Measurements from ENCODE around the gene FABP6.
A peak's percentile ranks its signal among the peaks of the same experiment; 100 is the strongest.
"Not testable (repeated sequence)": the region's sequence is repeated elsewhere in the genome, so short reads cannot be mapped to it uniquely, and the experiment has no call there.

FABP6 gene

GRCh38 chr5:160219356-160219755 lies 9.9 kb upstream of the FABP6 start:
- no peak for DNase-seq (ENCODE audit: low read depth in 2 of 3, low spot score in 1 of 3)

- DNase-seq (ENCODE audit: low read depth in 2 of 3, low spot score in 1 of 3): no peak
These were observed 8.2 kb upstream of the FABP6 start for GRCh38 chr5:160221082-160221481.

GRCh38 chr5:160227012-160227411 lies 2.3 kb upstream of the FABP6 start:
- DNase-seq (ENCODE audit: low read depth in 2 of 3, low spot score in 1 of 3): no peak

GRCh38 chr5:160230686-160231527 lies 1.6 kb downstream of the FABP6 start:
- peak in 1 of 3 donors; percentile 2 for DNase-seq (ENCODE audit: low read depth in 2 of 3, low spot score in 1 of 3)

- no peak for DNase-seq (ENCODE audit: low read depth in 2 of 3, low spot score in 1 of 3)
These were observed 2.6 kb downstream of the FABP6 start for GRCh38 chr5:160231783-160232342.

GRCh38 chr5:160233215-160233614 lies 3.9 kb downstream of the FABP6 start:
- no peak for DNase-seq (ENCODE audit: low read depth in 2 of 3, low spot score in 1 of 3)

GRCh38 chr5:160235731-160236130 lies 6.4 kb downstream of the FABP6 start:
- no peak for DNase-seq (ENCODE audit: low read depth in 2 of 3, low spot score in 1 of 3)

GRCh38 chr5:160237571-160238093 lies 8.3 kb downstream of the FABP6 start:
- no peak for DNase-seq (ENCODE audit: low read depth in 2 of 3, low spot score in 1 of 3)

GRCh38 chr5:160240350-160240749 lies 11.0 kb downstream of the FABP6 start:
- no peak for DNase-seq (ENCODE audit: low read depth in 2 of 3, low spot score in 1 of 3)

- no peak for DNase-seq (ENCODE audit: low read depth in 2 of 3, low spot score in 1 of 3)
These were observed 12.8 kb downstream of the FABP6 start for GRCh38 chr5:160242145-160242544.

- DNase-seq (ENCODE audit: low read depth in 2 of 3, low spot score in 1 of 3): no peak
These were observed 16.3 kb downstream of the FABP6 start for GRCh38 chr5:160245506-160246086.

GRCh38 chr5:160249570-160249969 lies 20.3 kb downstream of the FABP6 start:
- not testable (repeated sequence) for DNase-seq (ENCODE audit: low read depth in 2 of 3, low spot score in 1 of 3)

GRCh38 chr5:160250226-160250625 lies 20.9 kb downstream of the FABP6 start:
- DNase-seq (ENCODE audit: low read depth in 2 of 3, low spot score in 1 of 3): no peak

GRCh38 chr5:160250826-160251225 lies 21.5 kb downstream of the FABP6 start:
- no peak for DNase-seq (ENCODE audit: low read depth in 2 of 3, low spot score in 1 of 3)

GRCh38 chr5:160251406-160252155 lies 22.3 kb downstream of the FABP6 start:
- DNase-seq (ENCODE audit: low read depth in 2 of 3, low spot score in 1 of 3): no peak

- DNase-seq (ENCODE audit: low read depth in 2 of 3, low spot score in 1 of 3): no peak
These were observed 23.6 kb downstream of the FABP6 start for GRCh38 chr5:160252916-160253315.

- DNase-seq (ENCODE audit: low read depth in 2 of 3, low spot score in 1 of 3): no peak
These were observed 24.1 kb downstream of the FABP6 start for GRCh38 chr5:160253441-160253840.

- DNase-seq (ENCODE audit: low read depth in 2 of 3, low spot score in 1 of 3): no peak
These were observed 25.4 kb downstream of the FABP6 start for GRCh38 chr5:160254706-160255105.

GRCh38 chr5:160259341-160259740 lies 30.0 kb downstream of the FABP6 start:
- DNase-seq (ENCODE audit: low read depth in 2 of 3, low spot score in 1 of 3): no peak

- no peak for DNase-seq (ENCODE audit: low read depth in 2 of 3, low spot score in 1 of 3)
These were observed 30.9 kb downstream of the FABP6 start for GRCh38 chr5:160260006-160260775.
